HEK293 (cell line): Measurements from ENCODE around the gene MLLT6.

Experiments
- ATF2 ChIP-seq: fragments of 450-650 bp; formaldehyde crosslinking; IDR thresholded peaks from 2 replicates; pipeline ENCODE4 v1.5.1; 2016; ENCODE audit warnings: missing biosample characterization, missing genetic modification characterization, low read depth
- BCL6B ChIP-seq: fragments of 450-650 bp; formaldehyde crosslinking; IDR thresholded peaks from 2 replicates; pipeline ENCODE4 v1.5.1; 2017; ENCODE audit warnings: missing biosample characterization, missing genetic modification characterization
- EGR2 ChIP-seq: fragments of 450-650 bp; formaldehyde crosslinking; IDR thresholded peaks from 2 replicates; pipeline ENCODE4 v1.5.1; 2016; ENCODE audit warnings: low read depth, missing biosample characterization, missing genetic modification characterization
- HOXA7 ChIP-seq: sonication (generic); formaldehyde crosslinking; IDR thresholded peaks from 2 replicates; pipeline ENCODE4 v1.8.1; 2022; ENCODE audit warnings: missing genetic modification reagents, borderline replicate concordance
- KLF16 ChIP-seq: fragments of 450-650 bp; formaldehyde crosslinking; IDR thresholded peaks from 2 replicates; pipeline ENCODE4 v1.5.1; 2017; ENCODE audit warnings: missing biosample characterization, missing genetic modification characterization
- PRDM6 ChIP-seq: fragments of 450-650 bp; formaldehyde crosslinking; IDR thresholded peaks from 2 replicates; pipeline ENCODE4 v1.5.1; 2017; ENCODE audit warnings: missing biosample characterization, missing genetic modification characterization
- REPIN1 ChIP-seq: fragments of 450-650 bp; formaldehyde crosslinking; IDR thresholded peaks from 2 replicates; pipeline ENCODE4 v1.5.1; 2017; ENCODE audit warnings: missing biosample characterization, missing genetic modification characterization, low read depth
- SP2 ChIP-seq: fragments of 450-650 bp; formaldehyde crosslinking; IDR thresholded peaks from 2 replicates; pipeline ENCODE4 v1.5.1; 2016; ENCODE audit warnings: missing biosample characterization, missing genetic modification characterization
- SP7 ChIP-seq: fragments of 450-650 bp; formaldehyde crosslinking; IDR thresholded peaks from 2 replicates; pipeline ENCODE4 v1.5.1; 2016; ENCODE audit warnings: missing biosample characterization, missing genetic modification characterization
- WT1 ChIP-seq: fragments of 450-650 bp; formaldehyde crosslinking; IDR thresholded peaks from 2 replicates; pipeline ENCODE4 v1.5.1; 2016; ENCODE audit warnings: missing biosample characterization, missing genetic modification characterization
- ZBTB1 ChIP-seq: fragments of 450-650 bp; formaldehyde crosslinking; IDR thresholded peaks from 2 replicates; pipeline ENCODE4 v1.5.1; 2016; ENCODE audit warnings: missing biosample characterization, missing genetic modification characterization
- ZBTB8A ChIP-seq: fragments of 450-650 bp; formaldehyde crosslinking; IDR thresholded peaks from 2 replicates; pipeline ENCODE4 v1.5.1; 2016; ENCODE audit warnings: missing biosample characterization, missing genetic modification characterization
- ZEB2 ChIP-seq: fragments of 450-650 bp; formaldehyde crosslinking; IDR thresholded peaks from 2 replicates; pipeline ENCODE4 v1.5.1; 2016; ENCODE audit warnings: missing biosample characterization, missing genetic modification characterization
- ZNF112 ChIP-seq: fragments of 450-650 bp; formaldehyde crosslinking; IDR thresholded peaks from 2 replicates; pipeline ENCODE4 v1.5.0; 2017; ENCODE audit warnings: missing biosample characterization, missing genetic modification characterization
- ZNF138 ChIP-seq: fragments of 450-650 bp; formaldehyde crosslinking; IDR thresholded peaks from 2 replicates; pipeline ENCODE4 v1.5.1; 2016; ENCODE audit warnings: missing biosample characterization, missing genetic modification characterization, borderline replicate concordance
- ZNF157 ChIP-seq: fragments of 450-650 bp; formaldehyde crosslinking; IDR thresholded peaks from 2 replicates; pipeline ENCODE4 v1.5.1; 2016; ENCODE audit warnings: missing biosample characterization, missing genetic modification characterization
- ZNF169 ChIP-seq: fragments of 450-650 bp; formaldehyde crosslinking; IDR thresholded peaks from 2 replicates; pipeline ENCODE4 v1.5.1; 2016; ENCODE audit warnings: missing biosample characterization, missing genetic modification characterization
- ZNF19 ChIP-seq: fragments of 450-650 bp; formaldehyde crosslinking; IDR thresholded peaks from 2 replicates; pipeline ENCODE4; 2016; ENCODE audit warnings: missing biosample characterization, missing genetic modification characterization, low read depth
- ZNF214 ChIP-seq: fragments of 450-650 bp; formaldehyde crosslinking; IDR thresholded peaks from 2 replicates; pipeline ENCODE4 v1.5.1; 2017; ENCODE audit warnings: missing biosample characterization, mild to moderate bottlenecking, missing genetic modification characterization, borderline replicate concordance
- ZNF239 ChIP-seq: fragments of 450-650 bp; formaldehyde crosslinking; IDR thresholded peaks from 2 replicates; pipeline ENCODE4 v1.5.1; 2016; ENCODE audit warnings: missing biosample characterization, missing genetic modification characterization
- ZNF354C ChIP-seq: fragments of 450-650 bp; formaldehyde crosslinking; IDR thresholded peaks from 2 replicates; pipeline ENCODE4 v1.5.1; 2016; ENCODE audit warnings: missing biosample characterization, missing genetic modification characterization, low read depth, borderline replicate concordance
- ZNF37A ChIP-seq: fragments of 450-650 bp; IDR thresholded peaks from 2 replicates; pipeline ENCODE4 v1.5.1; 2018; ENCODE audit warnings: missing biosample characterization, missing genetic modification characterization
- ZNF548 ChIP-seq: fragments of 450-650 bp; formaldehyde crosslinking; IDR thresholded peaks from 2 replicates; pipeline ENCODE4 v1.5.1; 2016; ENCODE audit warnings: missing biosample characterization, missing genetic modification characterization
- ZNF549 ChIP-seq: fragments of 450-650 bp; IDR thresholded peaks from 2 replicates; pipeline ENCODE4 v1.5.1; 2018; ENCODE audit warnings: missing biosample characterization, missing genetic modification characterization, mild to moderate bottlenecking, inconsistent platforms, moderate library complexity
- ZNF596 ChIP-seq: fragments of 450-650 bp; IDR thresholded peaks from 2 replicates; pipeline ENCODE4 v1.5.0; 2018; ENCODE audit warnings: missing biosample characterization, mild to moderate bottlenecking, missing genetic modification characterization, moderate library complexity
- ZNF623 ChIP-seq: fragments of 450-650 bp; formaldehyde crosslinking; IDR thresholded peaks from 2 replicates; pipeline ENCODE4 v1.5.1; 2016; ENCODE audit warnings: missing biosample characterization, missing genetic modification characterization
- ZNF654 ChIP-seq: fragments of 450-650 bp; formaldehyde crosslinking; IDR thresholded peaks from 2 replicates; pipeline ENCODE4 v1.5.1; 2016; ENCODE audit warnings: low read depth, missing biosample characterization, missing genetic modification characterization
- ZNF660 ChIP-seq: fragments of 450-650 bp; IDR thresholded peaks from 2 replicates; pipeline ENCODE4 v1.5.1; 2018; ENCODE audit warnings: missing biosample characterization, mild to moderate bottlenecking, missing genetic modification characterization
- ZNF747 ChIP-seq: fragments of 450-650 bp; formaldehyde crosslinking; IDR thresholded peaks from 2 replicates; pipeline ENCODE4 v1.5.1; 2016; ENCODE audit warnings: missing biosample characterization, missing genetic modification characterization
- ZNF768 ChIP-seq: fragments of 450-650 bp; formaldehyde crosslinking; IDR thresholded peaks from 2 replicates; pipeline ENCODE4 v1.5.1; 2018; ENCODE audit warnings: missing biosample characterization, mild to moderate bottlenecking, missing genetic modification characterization
- ZNF830 ChIP-seq: fragments of 450-650 bp; IDR thresholded peaks from 2 replicates; pipeline ENCODE4 v1.5.0; 2018; ENCODE audit warnings: missing biosample characterization, missing genetic modification characterization, low read depth, mild to moderate bottlenecking, moderate library complexity
- ZSCAN23 ChIP-seq: fragments of 450-650 bp; formaldehyde crosslinking; IDR thresholded peaks from 2 replicates; pipeline ENCODE4 v1.5.1; 2016; ENCODE audit warnings: missing biosample characterization, missing genetic modification characterization
- TF ChIP-seq, protein P1 (sequence below): fragments of 450-650 bp; formaldehyde crosslinking; IDR thresholded peaks from 2 replicates; pipeline ENCODE4 v1.5.1; 2016; ENCODE audit warnings: missing biosample characterization, missing genetic modification characterization, borderline replicate concordance

The MLLT6 gene

GRCh38 chr17:38751808-38752307 is 46.8 kb downstream of the MLLT6 start (continued):
- no peak for TF ChIP-seq ZNF138
- TF ChIP-seq ZNF549 (tag by site-specific recombination): no peak
- TF ChIP-seq, protein P1, sequence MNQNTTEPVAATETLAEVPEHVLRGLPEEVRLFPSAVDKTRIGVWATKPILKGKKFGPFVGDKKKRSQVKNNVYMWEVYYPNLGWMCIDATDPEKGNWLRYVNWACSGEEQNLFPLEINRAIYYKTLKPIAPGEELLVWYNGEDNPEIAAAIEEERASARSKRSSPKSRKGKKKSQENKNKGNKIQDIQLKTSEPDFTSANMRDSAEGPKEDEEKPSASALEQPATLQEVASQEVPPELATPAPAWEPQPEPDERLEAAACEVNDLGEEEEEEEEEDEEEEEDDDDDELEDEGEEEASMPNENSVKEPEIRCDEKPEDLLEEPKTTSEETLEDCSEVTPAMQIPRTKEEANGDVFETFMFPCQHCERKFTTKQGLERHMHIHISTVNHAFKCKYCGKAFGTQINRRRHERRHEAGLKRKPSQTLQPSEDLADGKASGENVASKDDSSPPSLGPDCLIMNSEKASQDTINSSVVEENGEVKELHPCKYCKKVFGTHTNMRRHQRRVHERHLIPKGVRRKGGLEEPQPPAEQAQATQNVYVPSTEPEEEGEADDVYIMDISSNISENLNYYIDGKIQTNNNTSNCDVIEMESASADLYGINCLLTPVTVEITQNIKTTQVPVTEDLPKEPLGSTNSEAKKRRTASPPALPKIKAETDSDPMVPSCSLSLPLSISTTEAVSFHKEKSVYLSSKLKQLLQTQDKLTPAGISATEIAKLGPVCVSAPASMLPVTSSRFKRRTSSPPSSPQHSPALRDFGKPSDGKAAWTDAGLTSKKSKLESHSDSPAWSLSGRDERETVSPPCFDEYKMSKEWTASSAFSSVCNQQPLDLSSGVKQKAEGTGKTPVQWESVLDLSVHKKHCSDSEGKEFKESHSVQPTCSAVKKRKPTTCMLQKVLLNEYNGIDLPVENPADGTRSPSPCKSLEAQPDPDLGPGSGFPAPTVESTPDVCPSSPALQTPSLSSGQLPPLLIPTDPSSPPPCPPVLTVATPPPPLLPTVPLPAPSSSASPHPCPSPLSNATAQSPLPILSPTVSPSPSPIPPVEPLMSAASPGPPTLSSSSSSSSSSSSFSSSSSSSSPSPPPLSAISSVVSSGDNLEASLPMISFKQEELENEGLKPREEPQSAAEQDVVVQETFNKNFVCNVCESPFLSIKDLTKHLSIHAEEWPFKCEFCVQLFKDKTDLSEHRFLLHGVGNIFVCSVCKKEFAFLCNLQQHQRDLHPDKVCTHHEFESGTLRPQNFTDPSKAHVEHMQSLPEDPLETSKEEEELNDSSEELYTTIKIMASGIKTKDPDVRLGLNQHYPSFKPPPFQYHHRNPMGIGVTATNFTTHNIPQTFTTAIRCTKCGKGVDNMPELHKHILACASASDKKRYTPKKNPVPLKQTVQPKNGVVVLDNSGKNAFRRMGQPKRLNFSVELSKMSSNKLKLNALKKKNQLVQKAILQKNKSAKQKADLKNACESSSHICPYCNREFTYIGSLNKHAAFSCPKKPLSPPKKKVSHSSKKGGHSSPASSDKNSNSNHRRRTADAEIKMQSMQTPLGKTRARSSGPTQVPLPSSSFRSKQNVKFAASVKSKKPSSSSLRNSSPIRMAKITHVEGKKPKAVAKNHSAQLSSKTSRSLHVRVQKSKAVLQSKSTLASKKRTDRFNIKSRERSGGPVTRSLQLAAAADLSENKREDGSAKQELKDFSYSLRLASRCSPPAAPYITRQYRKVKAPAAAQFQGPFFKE (tag by site-specific recombination): no peak
- TF ChIP-seq ZNF747 (tag by site-specific recombination): no peak
- no peak for TF ChIP-seq ZNF19 (tag by site-specific recombination)
- TF ChIP-seq ATF2: no peak
- TF ChIP-seq EGR2 (tag by site-specific recombination): no peak
- no peak for TF ChIP-seq ZNF354C
- no peak for TF ChIP-seq ZNF157 (tag by site-specific recombination)
- TF ChIP-seq ZNF37A (tag by site-specific recombination): no peak
- TF ChIP-seq SP2: peak; percentile 58
- no peak for TF ChIP-seq ZSCAN23 (tag by site-specific recombination)
- TF ChIP-seq ZBTB8A (tag by site-specific recombination): peak; percentile 90
- TF ChIP-seq HOXA7 (CRISPR knock-in tag): no peak
- TF ChIP-seq REPIN1 (tag by site-specific recombination): no peak; the same call in 1 of the 2 replicates
- TF ChIP-seq ZNF623 (tag by site-specific recombination): no peak; the same call in 1 of the 2 replicates
- no peak for TF ChIP-seq ZNF214 (tag by site-specific recombination)
- peak; percentile 96 for TF ChIP-seq ZEB2
- TF ChIP-seq ZNF768: no peak
- TF ChIP-seq ZNF239 (tag by site-specific recombination): no peak
- no peak for TF ChIP-seq PRDM6 (tag by site-specific recombination)
- no peak for TF ChIP-seq ZNF548 (tag by site-specific recombination)
- TF ChIP-seq ZNF112 (tag by site-specific recombination): no peak
- TF ChIP-seq ZNF169 (tag by site-specific recombination): no peak
- TF ChIP-seq WT1 (tag by site-specific recombination): peak; percentile 31
- no peak for TF ChIP-seq ZNF596
- no peak for TF ChIP-seq ZBTB1 (tag by site-specific recombination)
- peak; percentile 87 for TF ChIP-seq SP7
- TF ChIP-seq BCL6B (tag by site-specific recombination): no peak
- peak; percentile 81; the same call in 1 of the 2 replicates for TF ChIP-seq KLF16
- TF ChIP-seq ZNF660 (tag by site-specific recombination): peak; percentile 91
- no peak for TF ChIP-seq ZNF830
- TF ChIP-seq ZNF654 (tag by site-specific recombination): no peak
